Ishikawa (cell line): ENCODE results near the gene FSCN2.

Experiments
- CEBPB ChIP-seq: IDR thresholded peaks from 2 replicates; pipeline ENCODE4 v1.6.1; 2012
- CREB1 ChIP-seq: IDR thresholded peaks from 2 replicates; pipeline ENCODE4 v1.6.1; 2012; ENCODE audit warnings: low read depth
- EGR1 ChIP-seq: IDR thresholded peaks from 2 replicates; pipeline ENCODE4 v1.6.1; 2012
- EP300 ChIP-seq: IDR thresholded peaks from 2 replicates; pipeline ENCODE4 v1.6.1; 2012; ENCODE audit warnings: borderline replicate concordance
- FOXM1 ChIP-seq: IDR thresholded peaks from 2 replicates; pipeline ENCODE4 v1.6.1; 2012; ENCODE audit warnings: low read depth, borderline replicate concordance
- MAX ChIP-seq: IDR thresholded peaks from 2 replicates; pipeline ENCODE4 v1.6.1; 2012
- NFIC ChIP-seq: IDR thresholded peaks from 2 replicates; pipeline ENCODE4 v1.6.1; 2012
- RAD21 ChIP-seq: IDR thresholded peaks from 2 replicates; pipeline ENCODE4 v1.6.1; 2012; ENCODE audit warnings: low read depth
- REST ChIP-seq: IDR thresholded peaks from 2 replicates; pipeline ENCODE4 v1.6.1; 2012; ENCODE audit warnings: low read depth, mild to moderate bottlenecking
- TAF1 ChIP-seq: IDR thresholded peaks from 2 replicates; pipeline ENCODE4 v1.6.1; 2012; ENCODE audit warnings: low read depth, mild to moderate bottlenecking
- TCF12 ChIP-seq: IDR thresholded peaks from 2 replicates; pipeline ENCODE4 v1.6.1; 2012; ENCODE audit warnings: low read depth
- TEAD4 ChIP-seq: IDR thresholded peaks from 2 replicates; pipeline ENCODE4 v1.6.1; 2012
- USF1 ChIP-seq: IDR thresholded peaks from 2 replicates; pipeline ENCODE4 v1.6.1; 2012
- YY1 ChIP-seq: IDR thresholded peaks from 2 replicates; pipeline ENCODE4 v1.6.1; 2012; ENCODE audit warnings: low read depth
- ZBTB7A ChIP-seq: IDR thresholded peaks from 2 replicates; pipeline ENCODE4 v1.6.1; 2012; ENCODE audit warnings: low read depth

FSCN2 gene

GRCh38 chr17:81486199-81486810 lies 41.9 kb upstream of the FSCN2 start:
- TF ChIP-seq NFIC (no peak), MAX (no peak), RAD21 (no peak), TCF12 (no peak), FOXM1 (no peak), YY1 (no peak), CEBPB (no peak), TAF1 (no peak), EGR1 (no peak), CREB1 (no peak), TEAD4 (no peak), REST (no peak), ZBTB7A (no peak)

- TF ChIP-seq USF1 = no peak
- no peak for TF ChIP-seq TEAD4
- TF ChIP-seq REST = no peak
- no peak for TF ChIP-seq MAX
- TF ChIP-seq TCF12 = no peak
- TF ChIP-seq RAD21 = no peak
- TF ChIP-seq EGR1 = no peak
- TF ChIP-seq YY1 = no peak
- TF ChIP-seq EP300 = no peak
- TF ChIP-seq CEBPB = no peak
- TF ChIP-seq TAF1 = no peak
- no peak for TF ChIP-seq ZBTB7A
These were observed 41.1 kb upstream of the FSCN2 start for GRCh38 chr17:81487089-81487486.

GRCh38 chr17:81487487-81488275 lies 40.5 kb upstream of the FSCN2 start:
- TF ChIP-seq EP300 (no peak), TAF1 (peak; percentile 39; the same call in 1 of the 2 replicates), MAX (peak; percentile 85), CREB1 (no peak)

- TF ChIP-seq TCF12 = no peak
- no peak for TF ChIP-seq TEAD4
- TF ChIP-seq YY1 = no peak
- TF ChIP-seq ZBTB7A = no peak
- no peak for TF ChIP-seq EGR1
- TF ChIP-seq FOXM1 = no peak
- TF ChIP-seq REST = no peak
- no peak for TF ChIP-seq EP300
- no peak for TF ChIP-seq CREB1
- no peak for TF ChIP-seq TAF1
- no peak for TF ChIP-seq USF1
- no peak for TF ChIP-seq NFIC
- no peak for TF ChIP-seq CEBPB
- no peak for TF ChIP-seq RAD21
- no peak for TF ChIP-seq MAX
These were observed 39.8 kb upstream of the FSCN2 start for GRCh38 chr17:81488276-81488860.
